Upper lobe of left lung (tissue), 6 donors: ENCODE data around the gene VAV2. TPM values are rescaled to one million over a fixed set of nuclear protein-coding genes. Genes with fewer than 3 reads are reported as not detected.

ENCODE experiments used
- ATAC-seq, 2 donors: fragments of 200-7000 bp; cut with Tn5 transposase; one replicate each; pipeline ENCODE4 v1.9.1; 2022; ENCODE audit warnings: mild to moderate bottlenecking in 2 of 2, moderate library complexity in 2 of 2; ENCODE audit not compliant: low FRiP score in 2 of 2
- DNase-seq, 2 donors: peaks; one replicate each; pipeline ENCODE4 v3.0.0-alpha.2; 2019 to 2020
- H3K27ac ChIP-seq, 4 donors: fragments of 200-600 bp; sonication (generic); one replicate each; pipeline ENCODE4 v1.5.1; 2016 to 2019
- H3K27me3 ChIP-seq, 4 donors: fragments of 200-600 bp; sonication (generic); one replicate each; pipeline ENCODE4 v1.5.1; 2017 to 2019
- H3K36me3 ChIP-seq, 4 donors: fragments of 200-600 bp; sonication (generic); one replicate each; pipeline ENCODE4 v1.5.1; 2016 to 2019
- H3K4me1 ChIP-seq, 4 donors: fragments of 200-600 bp; sonication (generic); one replicate each; pipeline ENCODE4 v1.5.1; 2018 to 2019
- H3K4me3 ChIP-seq, 4 donors: fragments of 200-600 bp; sonication (generic); one replicate each; pipeline ENCODE4 v1.5.1; 2017 to 2019; ENCODE audit warnings: mild to moderate bottlenecking in 2 of 4, moderate library complexity in 1 of 4
- H3K9me3 ChIP-seq, 4 donors: fragments of 200-600 bp; sonication (generic); one replicate each; pipeline ENCODE4 v1.5.1; 2018 to 2019
- EP300 ChIP-seq, 4 donors: sonication (generic); formaldehyde crosslinking; IDR thresholded peaks; one replicate each; pipeline ENCODE4 v1.5.1; 2017; ENCODE audit warnings: antibody characterized with exemption in 4 of 4, control low read depth in 2 of 4
- POLR2A ChIP-seq, 4 donors: fragments of 450-650 bp; IDR thresholded peaks; one replicate each; pipeline ENCODE4 v1.5.1; 2016 to 2017; ENCODE audit warnings: antibody characterized with exemption in 4 of 4, mild to moderate bottlenecking in 2 of 4
- POLR2AphosphoS5 ChIP-seq, 2 donors: sonication (generic); formaldehyde crosslinking; IDR thresholded peaks; one replicate each; pipeline ENCODE4 v1.5.1; 2017; ENCODE audit warnings: antibody characterized with exemption in 2 of 2
- WGBS, 2 donors: methylation state at CpG; one replicate each; pipeline ENCODE4 v1.1.5; 2017 to 2018; 5-methylcytosine and 5-hydroxymethylcytosine counted together
- total RNA-seq, 6 donors: library from RNA; depleted of rRNA in 4 of 6; stranded (reverse); fragments of >200 nt in 4 of 6; gene quantifications; one replicate each; pipeline versions ENCODE4 v1.1.0 to v1.2.1, GENCODE V29; 2016 to 2021
- TF ChIP-seq, protein P1 (sequence below), 6 experiments: fragments of 450-650 bp in 4 of 6; fragments of 200-600 bp in 2 of 6; sonication (generic) in 2 of 6; IDR thresholded peaks; one replicate each; pipeline ENCODE4 v1.5.1; 2016 to 2019; ENCODE audit warnings: antibody characterized with exemption in 6 of 6
- donor health status: DM: no; HTN: no; CAD: no; lungs with moderate emphysema.
- donor health status: DM: no; HTN: yes; CAD: no; lungs with severe emphysema.

The VAV2 gene
- total RNA-seq, 6 donors from 2014 or later: 12.0 to 38.8 (median 22.0) TPM

DNA sequence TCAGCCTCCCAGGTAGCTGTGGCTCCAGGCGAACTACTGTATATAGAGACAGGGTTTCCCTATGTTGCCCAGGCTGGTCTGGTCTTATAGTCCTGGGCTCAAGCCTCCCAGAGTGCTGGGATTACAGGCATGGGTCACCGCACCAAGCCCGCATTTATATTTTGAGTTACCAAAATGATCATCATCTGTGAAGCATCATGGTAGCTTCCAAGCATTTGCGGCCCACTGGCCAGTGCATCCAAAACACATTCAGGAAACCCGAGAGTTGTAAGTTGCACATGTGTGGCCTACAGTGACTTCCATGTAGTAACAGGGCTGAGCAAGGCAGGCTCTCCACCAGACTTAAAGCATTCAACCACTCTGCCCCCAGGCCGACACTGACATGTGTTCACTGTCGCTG is 35.4 kb upstream of the VAV2 start:
- ATAC-seq: no peak

DNA sequence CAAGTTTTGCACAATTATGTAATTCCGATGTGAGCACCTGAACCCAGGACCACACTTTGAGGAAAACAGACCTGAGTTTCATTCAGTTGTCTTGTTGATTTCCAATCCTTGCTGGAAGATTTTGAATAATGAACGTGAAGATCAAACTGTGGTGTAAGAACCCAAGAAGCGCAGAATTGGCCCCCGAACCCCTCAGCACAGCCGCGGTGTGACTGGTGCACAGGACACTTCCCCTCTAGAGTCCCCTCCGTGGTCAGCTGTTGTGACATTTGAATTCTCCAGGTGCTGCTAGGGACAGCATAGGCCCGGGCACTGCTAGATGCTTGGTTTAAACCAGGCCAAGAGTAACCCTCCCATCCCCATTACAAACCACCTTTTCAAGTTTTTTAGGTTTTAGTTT is 34.9 kb upstream of the VAV2 start:
- Histone ChIP-seq H3K36me3 (peaks cover 5 to 31% (median 18%) of the 10 kb centered on the region in 4 donors), H3K27me3 (no peaks in the 10 kb centered on the region), H3K4me1 (peaks cover 7 to 17% (median 9%) of the 10 kb centered on the region in 4 donors), H3K27ac (no peak overlapping the region), H3K9me3 (no peaks in the 10 kb centered on the region), H3K4me3 (no peak overlapping the region)
- DNase-seq (no peak), ATAC-seq (no peak)
- TF ChIP-seq EP300 (IDR thresholded peaks at IDR 0.05) (no peak), POLR2AphosphoS5 (IDR thresholded peaks at IDR 0.05) (no peak), POLR2A (IDR thresholded peaks at IDR 0.05) (no peak)
- TF ChIP-seq, protein P1, sequence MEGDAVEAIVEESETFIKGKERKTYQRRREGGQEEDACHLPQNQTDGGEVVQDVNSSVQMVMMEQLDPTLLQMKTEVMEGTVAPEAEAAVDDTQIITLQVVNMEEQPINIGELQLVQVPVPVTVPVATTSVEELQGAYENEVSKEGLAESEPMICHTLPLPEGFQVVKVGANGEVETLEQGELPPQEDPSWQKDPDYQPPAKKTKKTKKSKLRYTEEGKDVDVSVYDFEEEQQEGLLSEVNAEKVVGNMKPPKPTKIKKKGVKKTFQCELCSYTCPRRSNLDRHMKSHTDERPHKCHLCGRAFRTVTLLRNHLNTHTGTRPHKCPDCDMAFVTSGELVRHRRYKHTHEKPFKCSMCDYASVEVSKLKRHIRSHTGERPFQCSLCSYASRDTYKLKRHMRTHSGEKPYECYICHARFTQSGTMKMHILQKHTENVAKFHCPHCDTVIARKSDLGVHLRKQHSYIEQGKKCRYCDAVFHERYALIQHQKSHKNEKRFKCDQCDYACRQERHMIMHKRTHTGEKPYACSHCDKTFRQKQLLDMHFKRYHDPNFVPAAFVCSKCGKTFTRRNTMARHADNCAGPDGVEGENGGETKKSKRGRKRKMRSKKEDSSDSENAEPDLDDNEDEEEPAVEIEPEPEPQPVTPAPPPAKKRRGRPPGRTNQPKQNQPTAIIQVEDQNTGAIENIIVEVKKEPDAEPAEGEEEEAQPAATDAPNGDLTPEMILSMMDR (IDR thresholded peaks at IDR 0.05): no peak
- WGBS, 2 donors: 76 to 81% methylated on average over 7 to 8 of the region's 8 CpGs

More for the DNA sequence above, 35.4 kb upstream of the VAV2 start:
- no peak for DNase-seq
- Histone ChIP-seq H3K9me3 (no peaks in the 10 kb centered on the region), H3K4me3 (no peak overlapping the region), H3K36me3 (peaks cover 5 to 34% (median 22%) of the 10 kb centered on the region in 4 donors), H3K4me1 (peaks cover 7 to 17% (median 9%) of the 10 kb centered on the region in 4 donors), H3K27me3 (no peaks in the 10 kb centered on the region), H3K27ac (no peak overlapping the region)
- TF ChIP-seq EP300 (IDR thresholded peaks at IDR 0.05) (no peak), POLR2AphosphoS5 (IDR thresholded peaks at IDR 0.05) (no peak), POLR2A (IDR thresholded peaks at IDR 0.05) (no peak)
- TF ChIP-seq, protein P1 (IDR thresholded peaks at IDR 0.05): no peak
- WGBS, 2 donors: 92 to 94% methylated on average over 7 of the region's 7 CpGs

DNA sequence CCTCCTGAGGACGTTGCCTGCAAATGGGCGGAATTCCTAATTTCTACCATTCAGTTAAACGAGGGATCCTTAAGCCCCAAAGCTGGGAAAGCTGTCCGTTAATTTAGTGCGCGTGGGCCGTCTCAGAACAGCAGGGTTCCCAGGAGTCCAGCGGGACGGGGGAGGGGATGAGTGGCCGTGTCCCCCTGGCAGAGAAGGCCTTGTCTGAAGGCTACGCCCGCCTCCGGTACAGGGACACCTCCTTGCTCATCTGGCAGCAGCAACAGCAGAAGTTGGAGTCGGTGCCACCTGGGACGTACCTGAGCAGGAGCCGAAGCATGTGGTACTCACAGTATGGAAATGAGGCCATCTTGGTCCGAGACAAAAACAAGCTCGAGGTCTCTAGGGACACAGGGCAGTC is 34.5 kb upstream of the VAV2 start:
- Histone ChIP-seq H3K27me3 (no peaks in the 10 kb centered on the region), H3K9me3 (no peaks in the 10 kb centered on the region), H3K36me3 (peaks cover 4 to 27% (median 15%) of the 10 kb centered on the region in 4 donors), H3K4me1 (peaks cover 7 to 17% (median 9%) of the 10 kb centered on the region in 4 donors), H3K4me3 (peak overlapping the region in 1 of 4 donors; percentile 98), H3K27ac (no peak overlapping the region)
- no peak for ATAC-seq
- WGBS, 2 donors: 83 to 90% methylated on average over 6 to 18 of the region's 18 CpGs
- no peak for DNase-seq
- TF ChIP-seq POLR2A (IDR thresholded peaks at IDR 0.05): no peak

DNA sequence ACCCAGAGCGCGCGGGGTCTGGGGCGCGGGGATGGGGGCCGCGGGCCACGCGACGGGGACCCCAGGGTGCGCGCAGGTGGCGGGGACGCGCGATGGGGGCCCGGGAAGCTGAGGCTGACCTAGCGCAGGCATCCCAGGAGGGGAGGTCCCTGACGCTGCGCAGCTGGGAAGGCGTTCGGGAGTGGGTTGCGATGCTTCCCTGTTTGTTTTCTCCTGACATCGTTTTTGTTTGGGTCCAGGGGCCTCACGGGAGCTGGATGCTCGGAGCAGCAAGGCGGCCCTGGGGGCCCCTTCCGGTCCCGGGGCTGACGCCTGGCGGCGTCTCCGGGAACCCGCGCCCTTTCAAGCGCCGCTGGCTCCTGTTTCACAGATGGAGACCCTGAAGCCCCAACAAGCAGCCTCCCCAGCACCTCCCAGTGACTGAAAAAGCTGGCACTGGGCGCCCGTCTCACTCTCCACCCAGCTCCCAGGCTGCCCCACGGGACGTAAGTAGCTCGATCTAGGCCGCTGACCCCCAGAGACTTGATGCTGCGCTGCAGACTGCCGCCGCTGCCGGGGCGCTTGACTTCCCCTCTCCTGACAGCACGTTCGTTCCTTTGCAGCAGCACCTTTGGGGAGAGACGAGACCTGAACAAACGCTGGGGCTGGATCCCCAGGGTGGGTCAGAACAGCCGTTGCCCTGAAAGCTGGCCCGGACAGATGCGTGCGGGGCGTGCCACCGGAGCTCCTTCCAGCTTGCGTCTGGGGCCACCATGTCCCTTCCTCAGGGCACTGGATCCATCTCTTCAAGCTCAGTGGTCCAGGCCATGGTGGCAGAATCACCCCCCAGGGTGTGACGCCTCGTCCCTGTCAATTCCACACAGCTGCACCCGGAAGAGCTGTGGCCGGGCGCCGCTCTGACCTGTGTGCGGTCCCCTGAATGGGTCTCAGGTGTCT is 33.8 kb upstream of the VAV2 start:
- Histone ChIP-seq H3K27me3 (no peaks in the 10 kb centered on the region), H3K27ac (peak overlapping the region; percentile 54 to 82 (median 57)), H3K9me3 (no peaks in the 10 kb centered on the region), H3K4me1 (peaks cover 7 to 17% (median 9%) of the 10 kb centered on the region in 4 donors), H3K4me3 (peak overlapping the region; percentile 82 to 98 (median 92)), H3K36me3 (peaks cover 0 to 20% (median 9%) of the 10 kb centered on the region in 4 donors)
- DNase-seq: peak in 1 of 2 donors; percentile 38
- peak in 1 of 2 donors; percentile 12 for ATAC-seq
- WGBS, 2 donors: 0 to 24% methylated on average over 4 to 49 of the region's 66 CpGs
- TF ChIP-seq EP300 (IDR thresholded peaks at IDR 0.05) (no peak), POLR2A (IDR thresholded peaks at IDR 0.05) (no peak), POLR2AphosphoS5 (IDR thresholded peaks at IDR 0.05) (no peak)
- TF ChIP-seq, protein P1 (IDR thresholded peaks at IDR 0.05): peak in 3 of 6 experiments; percentile 13 to 33 (median 17)

DNA sequence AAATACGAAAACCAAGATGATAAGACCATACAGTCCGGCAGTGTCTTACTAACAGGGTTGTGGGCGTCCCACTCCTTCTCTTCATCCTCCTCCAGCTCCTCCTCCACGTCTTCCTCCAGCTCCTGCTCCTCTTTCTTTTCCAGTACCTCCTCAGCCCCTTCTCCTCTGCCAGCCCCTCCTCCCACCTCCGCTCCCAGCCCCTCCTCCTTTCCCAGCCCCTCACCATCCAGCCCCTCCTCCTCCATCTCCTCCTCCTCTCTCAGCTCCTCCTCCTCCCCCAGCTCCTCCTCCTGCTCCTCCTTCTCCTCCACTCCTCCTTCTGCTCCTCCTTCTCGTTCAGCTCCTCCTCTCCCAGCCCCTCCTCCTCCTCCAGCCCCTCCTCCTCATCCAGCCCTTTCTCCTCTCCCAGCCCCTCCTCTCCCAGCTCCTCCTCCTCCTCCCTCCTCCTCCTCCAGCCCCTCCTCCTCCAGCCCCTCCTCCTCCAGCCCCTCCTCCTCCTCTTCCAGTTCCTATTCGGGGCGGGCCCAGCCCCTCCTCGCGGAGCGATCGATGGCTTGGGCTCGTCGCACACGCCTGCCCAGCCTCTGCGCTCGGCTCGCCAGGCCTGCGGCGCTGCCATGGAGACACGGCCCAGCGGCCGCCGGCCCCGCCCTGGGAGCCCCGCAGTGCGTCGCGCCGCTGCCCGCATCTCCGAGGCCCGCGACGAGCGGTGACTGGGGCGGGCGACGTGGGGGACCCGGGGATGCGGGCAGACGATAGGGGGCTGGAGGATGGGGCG is 32.9 kb upstream of the VAV2 start, which contains the start of gene BRD3OS:
Gene BRD3OS, plus strand, starts transcription at position 654 of the 778 bp plus-strand sequence. CDS start 1,267 bp downstream, outside the sequence.
- TF ChIP-seq POLR2AphosphoS5 (IDR thresholded peaks at IDR 0.05) (peak; percentile 44 to 75), EP300 (IDR thresholded peaks at IDR 0.05) (no peak), POLR2A (IDR thresholded peaks at IDR 0.05) (peak in 1 of 4 donors; percentile 31)
- TF ChIP-seq, protein P1 (IDR thresholded peaks at IDR 0.05): no peak
- H3K27ac ChIP-seq: peak within 1 kb of the TSS; percentile 54 to 82 (median 57)
- ATAC-seq (peak; percentile 98 to 100), DNase-seq (peak; percentile 98)
- H3K9me3 ChIP-seq: no peaks in the 10 kb centered on the region
- H3K4me3 ChIP-seq: peak within 1 kb of the TSS; percentile 82 to 98 (median 92)
- H3K36me3 ChIP-seq: peaks cover 0 to 13% (median 5%) of the 10 kb centered on the region in 4 donors
- 3 to 5% methylated on average over 6 to 13 of the region's 43 CpGs for WGBS, 2 donors
- H3K27me3 ChIP-seq: no peaks in the 10 kb centered on the region
- H3K4me1 ChIP-seq: peaks cover 7 to 17% (median 9%) of the 10 kb centered on the region in 4 donors
